HepG2 (cell line): Measurements from ENCODE around the gene SHBG. TPM values are rescaled to one million over a fixed set of nuclear protein-coding genes. Genes with fewer than 3 reads are reported as not detected.

Experiments used
- ATF7-NPFF ChIP-seq: sonication (generic); formaldehyde crosslinking; IDR thresholded peaks from 2 replicates; pipeline ENCODE4 v1.8.1; 2023; ENCODE audit warnings: mild to moderate bottlenecking, low read depth, missing genetic modification reagents, moderate library complexity
- BHLHE40 ChIP-seq: IDR thresholded peaks from 2 replicates; pipeline ENCODE4 v1.6.1; 2011; ENCODE audit warnings: low read length, improper control_type of control experiment
- CEBPB ChIP-seq: IDR thresholded peaks from 2 replicates; pipeline ENCODE4 v1.6.1; 2011; ENCODE audit warnings: low read depth, low read length, improper control_type of control experiment, borderline replicate concordance
- CEBPG ChIP-seq: IDR thresholded peaks from 2 replicates; pipeline ENCODE4 v1.6.1; 2016
- FOXP1 ChIP-seq, 2 experiments: fragments of 450-650 bp in 1 of 2; IDR thresholded peaks; 2 replicates each; pipeline ENCODE4 v1.6.1; 2017 to 2018; ENCODE audit warnings: antibody characterized with exemption in 1 of 2
- IKZF1 ChIP-seq: fragments of 450-650 bp; IDR thresholded peaks from 2 replicates; pipeline ENCODE4 v1.7.1; 2016
- MED1 ChIP-seq: sonication (generic); formaldehyde crosslinking; IDR thresholded peaks from 2 replicates; pipeline ENCODE4 v1.4.0; 2020; ENCODE audit warnings: missing genetic modification reagents
- MZF1 ChIP-seq: sonication (generic); formaldehyde crosslinking; IDR thresholded peaks from 2 replicates; pipeline ENCODE4 v1.8.1; 2023; ENCODE audit warnings: mild to moderate bottlenecking, missing genetic modification reagents, borderline replicate concordance
- NCOA1 ChIP-seq: sonication (generic); formaldehyde crosslinking; IDR thresholded peaks from 2 replicates; pipeline ENCODE4 v1.9.0; 2021; ENCODE audit warnings: missing genetic modification reagents
- ONECUT2 ChIP-seq: sonication (generic); formaldehyde crosslinking; IDR thresholded peaks from 2 replicates; pipeline ENCODE4 v1.4.0; 2020; ENCODE audit warnings: missing genetic modification reagents
- RAD51 ChIP-seq: fragments of 450-650 bp; IDR thresholded peaks from 2 replicates; pipeline ENCODE4 v1.6.1; 2016; ENCODE audit warnings: borderline replicate concordance
- SAP130 ChIP-seq: IDR thresholded peaks from 2 replicates; pipeline ENCODE4 v1.6.1; 2016; ENCODE audit warnings: low read depth
- SNRNP70 ChIP-seq: fragments of 200-400 bp; formaldehyde crosslinking; IDR thresholded peaks from 2 replicates; pipeline ENCODE4 v1.6.1; 2017; ENCODE audit warnings: mild to moderate bottlenecking, low read depth, low read length, moderate library complexity
- TGIF2 ChIP-seq: IDR thresholded peaks from 2 replicates; pipeline ENCODE4 v1.6.1; 2016; ENCODE audit warnings: control low read depth, missing compliant biosample characterization
- TOPORS ChIP-seq: sonication (generic); formaldehyde crosslinking; IDR thresholded peaks from 2 replicates; pipeline ENCODE4 v1.8.0; 2023; ENCODE audit warnings: mild to moderate bottlenecking, missing genetic modification reagents
- ZMAT3 ChIP-seq: sonication (generic); formaldehyde crosslinking; conservative IDR thresholded peaks from 2 replicates; pipeline ENCODE4 v1.7.0; 2021; ENCODE audit warnings: missing genetic modification reagents
- ZNF136 ChIP-seq: sonication (generic); formaldehyde crosslinking; IDR thresholded peaks from 2 replicates; pipeline ENCODE4 v1.8.1; 2022; ENCODE audit warnings: low read depth, mild to moderate bottlenecking, moderate library complexity, missing genetic modification reagents
- ZNF180 ChIP-seq: sonication (generic); formaldehyde crosslinking; IDR thresholded peaks from 2 replicates; pipeline ENCODE4 v1.4.0; 2020; ENCODE audit warnings: low read depth, missing genetic modification reagents, borderline replicate concordance
- ZNF30 ChIP-seq: sonication (generic); formaldehyde crosslinking; IDR thresholded peaks from 2 replicates; pipeline ENCODE4 v1.5.0; 2020; ENCODE audit warnings: mild to moderate bottlenecking, missing genetic modification reagents
- ZNF431 ChIP-seq: sonication (generic); formaldehyde crosslinking; IDR thresholded peaks from 2 replicates; pipeline ENCODE4 v1.9.0; 2022; ENCODE audit warnings: missing genetic modification reagents, low read depth, mild to moderate bottlenecking, borderline replicate concordance
- ZNF468 ChIP-seq: sonication (generic); formaldehyde crosslinking; IDR thresholded peaks from 2 replicates; pipeline ENCODE4 v1.8.0; 2022; ENCODE audit warnings: mild to moderate bottlenecking, moderate library complexity, missing genetic modification reagents
- ZNF577 ChIP-seq: sonication (generic); formaldehyde crosslinking; IDR thresholded peaks from 2 replicates; pipeline ENCODE4 v1.4.0; 2020; ENCODE audit warnings: mild to moderate bottlenecking, low read depth, missing genetic modification reagents, borderline replicate concordance
- ZNF615 ChIP-seq: sonication (generic); formaldehyde crosslinking; IDR thresholded peaks from 2 replicates; pipeline ENCODE4 v1.5.0; 2020; ENCODE audit warnings: mild to moderate bottlenecking, missing genetic modification reagents, borderline replicate concordance
- ZNF652 ChIP-seq: IDR thresholded peaks from 2 replicates; pipeline ENCODE4 v1.6.1; 2016; ENCODE audit warnings: low read depth, borderline replicate concordance
- polyA plus RNA-seq, 8 experiments: library from polyadenylated mRNA; depleted of rRNA in 3 of 8; stranded (reverse) in 7 of 8; unstranded in 1 of 8; fragments of >200 nt; fragmentation: Illumina TruSeq in 4 of 8; extraction: Trizol in 4 of 8; gene quantifications; 2 replicates each; pipeline versions ENCODE4 v1.2.1 to v1.2.3, GENCODE V29; 2011 to 2016; ENCODE audit warnings: low read depth in 4 of 8, missing spikeins in 1 of 8, mixed read lengths in 1 of 8; ENCODE audit not compliant: insufficient read depth in 1 of 8
- total RNA-seq, 5 experiments: library from RNA; depleted of rRNA; stranded (reverse); fragments of >200 nt; fragmentation: Illumina TruSeq; extraction: Trizol; gene quantifications; 2 replicates each; pipeline ENCODE4 v1.2.3, GENCODE V29; 2016; ENCODE audit warnings: low read depth in 1 of 5
- TF ChIP-seq, protein P1 (sequence below): sonication (generic); formaldehyde crosslinking; IDR thresholded peaks from 2 replicates; pipeline ENCODE4 v1.4.0; 2020; ENCODE audit warnings: low read depth, mild to moderate bottlenecking, missing genetic modification reagents
- TF ChIP-seq, protein P2 (sequence below): sonication (generic); formaldehyde crosslinking; conservative IDR thresholded peaks from 2 replicates; pipeline ENCODE4 v1.4.0; 2020; ENCODE audit warnings: missing genetic modification reagents
- TF ChIP-seq, protein P3 (sequence below): IDR thresholded peaks from 2 replicates; pipeline ENCODE4 v1.6.1; 2018; ENCODE audit warnings: missing genetic modification reagents
- TF ChIP-seq, protein P4 (sequence below): IDR thresholded peaks from 2 replicates; pipeline ENCODE4 v1.6.1; 2012; ENCODE audit warnings: inconsistent platforms

SHBG gene
- total and polyA plus RNA-seq, 2 of the 13 experiments (the other 11 are each of a cell fraction or from before 2014, with no cell fraction given), result 4.0 to 6.1 TPM

DNA sequence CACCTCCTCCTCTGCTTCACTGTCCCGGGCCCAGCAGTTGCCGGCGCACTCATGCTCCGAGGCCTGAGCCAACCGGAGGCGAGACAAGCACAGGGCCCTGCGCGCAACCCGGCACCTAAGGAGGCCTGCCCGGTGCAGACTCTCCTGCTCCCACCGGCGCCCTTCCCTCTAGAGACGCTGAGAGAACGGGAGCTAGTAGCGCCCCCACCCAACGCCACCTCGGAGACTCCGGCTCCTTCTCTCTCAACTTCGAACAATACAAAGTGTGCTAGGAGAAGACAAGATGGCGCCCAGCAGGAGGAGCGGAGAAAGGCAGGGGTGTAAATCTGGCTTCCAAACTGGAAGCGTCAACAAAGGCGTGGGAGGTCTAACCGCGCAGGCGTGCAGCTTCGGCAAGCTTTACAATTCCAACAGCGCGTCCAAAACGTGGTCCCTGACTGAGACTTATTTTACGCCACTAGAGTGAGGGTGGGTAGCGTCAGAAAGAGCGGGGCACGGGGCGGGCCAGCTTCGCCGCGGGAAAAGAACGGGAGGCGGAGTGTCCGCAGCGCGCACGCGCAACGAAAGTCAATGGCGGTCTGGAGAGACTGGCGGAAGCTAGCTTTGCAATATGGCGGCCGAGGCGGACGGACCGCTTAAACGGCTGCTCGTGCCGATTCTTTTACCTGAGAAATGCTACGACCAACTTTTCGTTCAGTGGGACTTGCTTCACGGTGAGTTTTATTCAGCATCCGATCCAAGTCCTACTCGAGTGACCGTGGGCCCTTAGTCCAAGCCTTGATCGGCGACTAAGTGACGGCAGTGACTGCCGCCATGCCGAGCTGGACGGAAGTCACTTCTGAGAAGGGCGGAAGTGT, 46.5 kb upstream of the SHBG start, which contains the start of gene MPDU1 (continued):
- TF ChIP-seq, protein P1, sequence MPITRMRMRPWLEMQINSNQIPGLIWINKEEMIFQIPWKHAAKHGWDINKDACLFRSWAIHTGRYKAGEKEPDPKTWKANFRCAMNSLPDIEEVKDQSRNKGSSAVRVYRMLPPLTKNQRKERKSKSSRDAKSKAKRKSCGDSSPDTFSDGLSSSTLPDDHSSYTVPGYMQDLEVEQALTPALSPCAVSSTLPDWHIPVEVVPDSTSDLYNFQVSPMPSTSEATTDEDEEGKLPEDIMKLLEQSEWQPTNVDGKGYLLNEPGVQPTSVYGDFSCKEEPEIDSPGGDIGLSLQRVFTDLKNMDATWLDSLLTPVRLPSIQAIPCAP (CRISPR knock-in tag), result no peak
- TF ChIP-seq MZF1 (CRISPR knock-in tag), result 0 out of 2 replicates have a peak, but pooled peaks have one; percentile 64
- no peak for TF ChIP-seq ZNF468 (CRISPR knock-in tag)
- TF ChIP-seq, protein P2, sequence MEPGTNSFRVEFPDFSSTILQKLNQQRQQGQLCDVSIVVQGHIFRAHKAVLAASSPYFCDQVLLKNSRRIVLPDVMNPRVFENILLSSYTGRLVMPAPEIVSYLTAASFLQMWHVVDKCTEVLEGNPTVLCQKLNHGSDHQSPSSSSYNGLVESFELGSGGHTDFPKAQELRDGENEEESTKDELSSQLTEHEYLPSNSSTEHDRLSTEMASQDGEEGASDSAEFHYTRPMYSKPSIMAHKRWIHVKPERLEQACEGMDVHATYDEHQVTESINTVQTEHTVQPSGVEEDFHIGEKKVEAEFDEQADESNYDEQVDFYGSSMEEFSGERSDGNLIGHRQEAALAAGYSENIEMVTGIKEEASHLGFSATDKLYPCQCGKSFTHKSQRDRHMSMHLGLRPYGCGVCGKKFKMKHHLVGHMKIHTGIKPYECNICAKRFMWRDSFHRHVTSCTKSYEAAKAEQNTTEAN (CRISPR knock-in tag), result peak; percentile 62; the same call in 1 of the 2 replicates
- TF ChIP-seq ONECUT2 (CRISPR knock-in tag), result no peak
- TF ChIP-seq ZNF180 (CRISPR knock-in tag), result 0 out of 2 replicates have a peak, but pooled peaks have one; percentile 65
- no peak for TF ChIP-seq IKZF1
- TF ChIP-seq, protein P3, sequence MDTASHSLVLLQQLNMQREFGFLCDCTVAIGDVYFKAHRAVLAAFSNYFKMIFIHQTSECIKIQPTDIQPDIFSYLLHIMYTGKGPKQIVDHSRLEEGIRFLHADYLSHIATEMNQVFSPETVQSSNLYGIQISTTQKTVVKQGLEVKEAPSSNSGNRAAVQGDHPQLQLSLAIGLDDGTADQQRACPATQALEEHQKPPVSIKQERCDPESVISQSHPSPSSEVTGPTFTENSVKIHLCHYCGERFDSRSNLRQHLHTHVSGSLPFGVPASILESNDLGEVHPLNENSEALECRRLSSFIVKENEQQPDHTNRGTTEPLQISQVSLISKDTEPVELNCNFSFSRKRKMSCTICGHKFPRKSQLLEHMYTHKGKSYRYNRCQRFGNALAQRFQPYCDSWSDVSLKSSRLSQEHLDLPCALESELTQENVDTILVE (CRISPR knock-in tag), result no peak; the same call in 1 of the 2 replicates
- TF ChIP-seq MED1, result peak; percentile 81
- peak; percentile 68 for TF ChIP-seq ATF7-NPFF (CRISPR knock-in tag)
- TF ChIP-seq FOXP1 (IDR thresholded peaks at IDR 0.05), result no peak
- TF ChIP-seq FOXP1 (CRISPR knock-in tag; IDR thresholded peaks at IDR 0.05), result no peak
- TF ChIP-seq, protein P4, sequence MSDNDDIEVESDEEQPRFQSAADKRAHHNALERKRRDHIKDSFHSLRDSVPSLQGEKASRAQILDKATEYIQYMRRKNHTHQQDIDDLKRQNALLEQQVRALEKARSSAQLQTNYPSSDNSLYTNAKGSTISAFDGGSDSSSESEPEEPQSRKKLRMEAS, result peak; percentile 91
- TF ChIP-seq CEBPG (CRISPR knock-in tag), result no peak
- no peak; the same call in 1 of the 2 replicates for TF ChIP-seq TGIF2 (CRISPR knock-in tag)
- no peak for TF ChIP-seq BHLHE40
- TF ChIP-seq RAD51, result no peak
- no peak for TF ChIP-seq ZNF30 (CRISPR knock-in tag)
- peak; percentile 78; the same call in 1 of the 2 replicates for TF ChIP-seq ZNF136 (CRISPR knock-in tag)
- no peak; the same call in 1 of the 2 replicates for TF ChIP-seq ZNF615 (CRISPR knock-in tag)
- TF ChIP-seq SAP130, result peak; percentile 78
- TF ChIP-seq NCOA1 (CRISPR knock-in tag), result no peak
- peak; percentile 73; the same call in 1 of the 2 replicates for TF ChIP-seq TOPORS (CRISPR knock-in tag)
- no peak for TF ChIP-seq ZNF577
- TF ChIP-seq SNRNP70, result no peak
- TF ChIP-seq ZNF431, result no peak; the same call in none of the 2 replicates
- no peak for TF ChIP-seq ZNF652
- no peak for TF ChIP-seq CEBPB
- TF ChIP-seq ZMAT3 (CRISPR knock-in tag), result peak; percentile 54; the same call in 1 of the 2 replicates
